ENCODE data around the gene LGMN.

The LGMN gene

DNA sequence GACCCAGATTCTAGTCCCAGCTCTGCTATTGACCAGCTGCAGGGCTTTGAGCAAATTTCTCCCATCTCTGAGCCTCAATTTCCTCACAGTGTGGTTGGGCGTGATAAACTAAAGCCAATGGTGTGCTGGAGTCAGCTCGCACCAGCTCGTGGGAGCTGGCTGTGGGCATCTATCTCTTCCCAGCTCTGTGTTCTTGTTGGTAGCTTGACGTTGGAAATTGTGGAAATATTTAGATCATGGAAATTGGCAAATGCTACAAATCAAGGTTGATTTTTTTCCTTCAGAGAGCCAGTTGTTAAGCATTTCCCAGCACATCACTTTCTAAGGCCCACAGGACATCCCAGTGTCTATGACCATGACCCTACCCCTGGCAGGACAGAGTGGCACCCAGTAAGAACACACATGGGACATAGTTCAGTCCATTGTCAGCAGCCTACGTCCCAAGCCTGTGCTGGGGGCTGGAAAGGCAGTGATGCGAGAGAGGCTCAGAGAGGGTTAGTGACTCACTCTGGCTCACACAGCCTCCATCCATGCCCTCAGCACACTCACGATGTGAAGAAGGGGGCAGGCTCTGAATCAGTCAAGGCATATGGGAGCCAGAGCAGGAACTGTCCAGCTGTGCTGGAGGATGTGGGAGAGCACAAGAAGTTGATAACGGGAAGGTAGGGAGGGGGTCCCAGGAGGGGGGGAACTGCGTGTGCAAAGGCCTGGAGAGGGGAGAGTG, 77.6 kb downstream of the LGMN start:
- no peak for DNase-seq

DNA sequence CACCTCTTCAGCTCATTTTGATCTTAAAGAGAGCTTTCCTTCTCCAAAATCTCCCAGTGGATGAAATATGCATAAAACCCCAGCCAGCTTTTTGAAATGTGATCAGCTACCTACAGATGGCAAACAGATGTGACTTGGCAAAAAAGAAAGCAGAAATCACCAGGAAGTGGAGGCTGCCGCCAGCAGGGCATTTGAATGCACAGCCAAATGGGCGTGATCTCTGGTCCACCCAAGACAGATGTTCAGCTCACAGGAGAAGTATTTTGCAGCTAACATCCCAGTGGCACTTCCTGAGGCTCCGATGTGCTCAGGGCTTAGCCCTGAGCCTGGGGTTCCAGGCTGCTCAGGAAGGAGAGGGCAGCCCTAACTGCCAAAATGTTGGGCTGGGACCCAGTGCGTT, 78.3 kb downstream of the LGMN start:
- no peak for DNase-seq

DNA sequence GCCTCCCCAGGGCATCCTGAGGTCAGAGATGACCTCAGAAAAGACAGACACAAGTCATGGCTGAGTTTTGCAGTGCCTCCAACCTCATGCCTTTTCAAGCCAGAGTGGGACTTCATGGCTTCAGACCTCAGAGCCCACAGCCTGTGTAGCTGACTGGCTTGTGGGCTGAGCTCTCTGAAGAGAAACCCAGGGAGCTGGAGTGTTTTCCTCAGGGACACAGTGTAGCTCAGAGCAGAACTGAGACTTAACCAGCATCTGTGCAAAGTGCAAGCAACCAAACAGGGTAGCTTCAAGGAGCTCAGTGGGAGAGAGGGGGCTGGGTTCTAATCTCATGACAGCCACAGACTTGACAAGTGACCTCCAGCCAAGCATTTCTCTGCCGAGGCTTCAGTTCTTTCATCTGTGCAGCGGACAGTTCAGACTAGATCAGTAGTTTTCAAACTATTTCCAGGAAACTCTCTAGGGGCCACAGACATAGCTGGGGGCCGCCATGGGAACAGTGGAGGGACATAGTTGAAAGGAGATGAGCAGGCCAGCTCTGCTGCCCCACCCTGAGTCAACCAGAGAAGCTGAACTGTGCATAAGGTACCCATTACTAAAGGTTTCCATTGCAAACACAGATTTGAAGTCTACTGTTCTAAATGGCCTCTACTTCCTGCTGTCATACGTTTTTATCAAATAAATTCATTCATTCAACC, 80.0 kb downstream of the LGMN start:
- no peak for DNase-seq

DNA sequence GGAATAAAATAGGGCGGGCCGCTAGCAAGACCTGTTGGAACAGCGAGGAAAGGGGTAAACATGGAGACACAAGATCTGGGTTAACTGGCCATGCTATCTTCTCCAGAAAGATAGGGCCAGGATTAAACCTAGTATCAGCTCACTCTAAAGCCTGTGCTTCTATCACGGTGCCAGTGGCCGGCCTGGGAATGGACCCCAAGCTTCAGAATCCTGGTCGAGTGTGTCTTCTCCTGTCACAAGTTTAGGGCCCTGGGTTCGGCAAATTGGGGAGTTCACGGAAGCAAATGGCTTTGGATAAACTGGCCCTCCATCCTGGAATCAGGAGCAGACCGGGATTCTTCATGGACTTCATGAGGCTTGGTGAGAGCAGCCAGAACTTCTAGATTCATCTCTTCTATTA, 82.2 kb downstream of the LGMN start:
- no peak for DNase-seq

DNA sequence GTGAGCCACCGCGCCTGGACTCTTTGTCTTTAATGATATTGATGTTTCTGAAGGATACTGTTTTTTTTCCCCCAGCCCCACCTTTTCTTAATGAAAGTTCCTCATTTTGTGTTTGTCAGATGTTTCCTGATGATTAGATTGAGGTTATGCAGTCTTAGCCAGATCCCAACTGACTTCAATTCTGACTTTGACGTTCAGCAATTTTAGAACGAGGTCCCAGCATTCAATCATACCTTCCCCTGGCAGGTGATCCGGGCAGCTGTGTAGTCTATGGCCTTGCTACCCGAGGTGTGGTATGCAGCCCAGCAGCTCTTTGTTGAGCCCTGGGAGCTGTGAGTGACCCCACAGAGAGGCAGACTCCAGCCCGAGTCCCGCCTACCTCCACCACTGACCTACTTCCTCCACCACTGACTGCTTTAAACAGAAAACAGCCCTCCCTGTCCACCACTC, 82.7 kb downstream of the LGMN start:
- no peak for DNase-seq

DNA sequence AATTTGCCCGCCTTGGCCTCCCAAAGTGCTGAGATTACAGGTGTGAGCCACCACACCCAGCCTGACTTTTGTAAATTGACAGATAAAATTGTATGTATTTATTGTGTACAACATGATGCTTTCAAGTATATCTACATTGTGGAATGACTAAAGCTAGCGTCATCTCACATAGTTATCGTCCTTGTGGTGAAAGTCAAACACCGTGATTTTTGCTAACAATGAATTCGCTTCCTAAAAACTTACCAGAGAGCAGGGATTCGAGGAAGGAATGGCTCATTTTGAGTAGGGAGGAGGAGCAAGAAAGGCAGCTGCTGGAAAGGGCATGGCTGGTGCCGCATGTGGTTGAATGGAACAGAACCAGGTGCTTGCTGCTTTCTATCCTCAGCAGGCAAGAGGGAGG, 85.4 kb downstream of the LGMN start:
- no peak for DNase-seq

DNA sequence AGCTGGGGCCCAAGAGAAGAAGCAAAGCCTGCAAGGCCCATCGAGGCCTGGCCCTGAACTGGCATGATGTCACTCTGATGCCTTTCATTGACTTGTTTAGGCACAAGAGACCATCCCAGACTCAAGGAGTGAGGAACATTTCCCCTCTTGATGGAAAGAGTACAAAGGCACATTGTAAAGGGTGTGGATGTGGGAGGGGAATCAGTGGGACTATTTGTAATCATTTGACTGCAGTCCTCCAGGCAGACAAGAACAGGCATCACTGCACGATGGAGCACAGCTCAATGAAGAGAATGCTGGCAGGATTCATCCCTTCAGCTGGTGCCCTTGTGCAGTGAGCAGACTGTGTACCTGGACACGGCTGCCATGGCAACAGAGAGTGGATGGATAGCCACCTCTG, 87.9 kb downstream of the LGMN start:
- DNase-seq, result no peak

DNA sequence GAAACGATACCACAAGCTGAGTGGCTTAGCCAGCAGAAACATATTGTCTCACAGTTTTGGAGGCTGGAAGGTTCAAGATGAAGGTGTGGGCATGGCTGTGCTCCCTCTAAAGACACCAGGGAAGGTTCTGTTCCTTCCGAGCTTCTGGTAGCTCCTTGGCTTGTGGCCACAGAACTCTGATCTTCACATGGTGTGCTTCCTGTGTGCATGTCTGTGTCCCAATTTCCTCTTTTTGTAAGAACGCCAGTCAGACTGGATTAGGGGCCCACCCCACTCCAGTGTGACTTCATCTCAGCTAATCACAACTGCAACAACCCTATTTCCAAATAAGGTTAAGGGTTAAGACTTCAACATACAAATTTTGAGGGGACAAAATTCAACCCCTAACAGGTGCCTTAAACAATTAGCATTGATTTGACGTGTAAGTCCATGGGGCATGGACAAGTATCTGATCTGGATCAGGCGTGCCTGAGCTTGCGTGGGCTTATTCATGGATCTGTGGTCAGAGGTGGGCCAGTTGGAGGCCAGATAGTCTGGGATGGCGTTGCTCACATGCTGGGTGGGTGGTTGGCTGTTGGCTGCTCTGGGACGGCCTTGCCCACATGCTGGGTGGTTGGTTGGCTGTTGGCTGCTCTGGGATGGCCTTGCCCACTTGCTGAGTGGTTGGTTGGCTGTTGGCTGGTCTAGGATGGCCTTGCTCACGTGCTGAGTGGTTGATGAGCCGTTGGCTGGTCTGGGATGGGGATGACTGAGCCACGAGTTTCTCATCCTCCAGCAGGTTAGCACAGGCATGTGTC, 88.5 kb downstream of the LGMN start:
- DNase-seq, result no peak

DNA sequence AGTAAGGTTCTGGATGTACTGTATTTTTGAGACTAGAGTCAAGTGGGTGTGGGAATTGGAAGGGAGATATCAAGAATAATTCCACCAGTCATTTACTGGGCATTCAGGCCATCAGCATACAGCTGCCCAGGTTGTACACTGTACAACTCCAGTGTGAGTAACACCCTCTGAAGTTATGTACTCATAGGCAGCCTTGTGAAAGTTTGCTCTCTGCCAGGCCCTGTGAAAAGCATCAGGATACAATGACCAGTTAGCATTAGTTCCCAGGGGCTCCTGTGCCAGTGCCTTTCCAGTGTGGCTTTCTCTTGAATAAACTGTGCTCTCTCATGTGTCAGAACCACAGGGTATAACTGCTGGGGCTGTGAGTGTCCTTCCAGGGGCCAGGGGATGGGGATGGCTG, 89.7 kb downstream of the LGMN start:
- DNase-seq, result no peak

DNA sequence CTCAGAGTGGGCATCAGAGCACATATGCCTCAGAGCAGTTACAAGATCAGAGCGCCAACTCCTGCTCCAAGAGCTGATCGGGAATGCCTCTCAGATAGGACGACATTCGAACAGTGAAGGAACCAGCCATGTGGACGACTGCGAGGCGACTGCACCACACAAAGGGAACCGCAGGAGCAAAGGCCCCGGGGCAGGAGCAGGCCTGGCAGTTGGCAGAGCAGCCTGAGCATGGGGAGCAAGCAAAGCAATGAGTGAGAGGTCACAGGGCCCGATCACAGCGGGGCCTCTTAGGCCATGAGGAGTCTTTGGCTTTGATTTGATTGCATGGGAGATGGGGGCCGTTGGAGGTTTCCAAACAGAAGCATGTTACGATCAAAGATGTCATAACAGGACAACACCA, 90.3 kb downstream of the LGMN start:
- DNase-seq, result no peak

DNA sequence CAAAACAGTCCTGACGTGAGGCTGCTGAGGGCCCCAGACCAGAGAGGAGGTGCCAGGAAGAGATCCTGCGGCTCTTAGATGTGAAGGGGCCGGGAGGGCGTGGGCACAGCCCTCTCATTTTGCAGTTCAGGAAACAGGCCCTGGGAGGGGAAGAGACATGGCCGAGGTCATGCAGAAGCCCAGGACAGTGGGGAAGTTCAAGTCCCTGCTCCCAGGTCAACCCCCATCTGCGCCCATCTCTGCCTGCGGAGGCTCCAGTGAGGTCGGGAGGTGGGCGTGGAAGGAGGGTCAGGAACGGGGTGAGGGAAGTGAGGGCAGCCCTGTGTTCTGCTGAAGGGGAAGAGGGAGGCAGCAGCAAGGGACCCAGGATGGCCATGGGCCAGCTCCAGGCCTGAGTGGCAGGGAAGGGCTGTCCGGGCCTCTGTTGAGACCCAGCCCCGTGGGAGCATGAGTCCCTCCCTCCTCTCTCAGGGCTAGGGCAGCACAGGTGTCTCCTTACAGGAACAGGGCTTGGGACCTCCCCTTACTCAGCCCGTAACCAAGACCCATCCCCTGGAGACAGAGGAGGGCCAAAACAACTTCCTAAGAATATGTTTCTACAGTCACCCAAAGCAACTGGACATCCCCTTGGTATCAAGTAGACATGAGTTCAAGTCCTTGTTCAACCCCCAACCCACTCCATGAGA, 90.8 kb downstream of the LGMN start:
- DNase-seq, result no peak

DNA sequence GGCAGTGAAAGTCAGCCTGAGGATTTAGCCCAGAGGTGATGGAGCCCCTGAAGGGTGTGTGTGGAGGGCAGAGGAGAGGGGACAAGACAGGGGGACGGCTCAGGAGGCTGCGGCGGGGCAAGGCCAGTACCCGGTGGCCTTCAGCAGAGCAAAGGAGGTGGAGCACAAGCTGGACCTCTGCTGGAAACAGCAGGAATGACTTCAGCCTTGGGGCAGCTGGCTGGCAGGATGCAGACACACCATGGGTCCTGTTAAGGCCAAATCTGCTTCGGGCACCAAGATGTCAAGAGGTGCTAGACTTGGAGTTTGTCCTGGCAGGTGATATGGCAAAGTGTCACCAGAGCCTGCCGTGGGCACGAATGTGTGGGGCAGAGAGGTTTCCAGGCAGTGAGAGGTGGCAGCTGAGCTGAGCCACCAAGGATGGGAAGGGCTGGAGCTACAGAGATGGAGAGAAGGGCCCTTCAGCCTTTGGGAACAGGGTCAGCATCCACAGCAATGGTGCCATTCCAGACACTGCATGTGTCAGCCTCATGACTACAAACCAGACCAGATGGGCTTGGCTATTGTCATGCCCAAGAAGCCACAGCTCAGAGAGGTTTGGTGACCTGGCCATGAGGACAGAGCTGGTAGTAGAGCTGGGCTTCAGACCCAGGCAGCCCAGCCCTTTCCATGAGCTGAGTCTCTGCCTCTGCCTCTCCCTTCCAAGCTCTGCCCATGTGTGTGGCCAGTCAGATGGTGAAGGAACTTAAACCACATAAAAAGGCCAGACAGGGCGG, 91.9 kb downstream of the LGMN start:
- DNase-seq, result no peak

DNA sequence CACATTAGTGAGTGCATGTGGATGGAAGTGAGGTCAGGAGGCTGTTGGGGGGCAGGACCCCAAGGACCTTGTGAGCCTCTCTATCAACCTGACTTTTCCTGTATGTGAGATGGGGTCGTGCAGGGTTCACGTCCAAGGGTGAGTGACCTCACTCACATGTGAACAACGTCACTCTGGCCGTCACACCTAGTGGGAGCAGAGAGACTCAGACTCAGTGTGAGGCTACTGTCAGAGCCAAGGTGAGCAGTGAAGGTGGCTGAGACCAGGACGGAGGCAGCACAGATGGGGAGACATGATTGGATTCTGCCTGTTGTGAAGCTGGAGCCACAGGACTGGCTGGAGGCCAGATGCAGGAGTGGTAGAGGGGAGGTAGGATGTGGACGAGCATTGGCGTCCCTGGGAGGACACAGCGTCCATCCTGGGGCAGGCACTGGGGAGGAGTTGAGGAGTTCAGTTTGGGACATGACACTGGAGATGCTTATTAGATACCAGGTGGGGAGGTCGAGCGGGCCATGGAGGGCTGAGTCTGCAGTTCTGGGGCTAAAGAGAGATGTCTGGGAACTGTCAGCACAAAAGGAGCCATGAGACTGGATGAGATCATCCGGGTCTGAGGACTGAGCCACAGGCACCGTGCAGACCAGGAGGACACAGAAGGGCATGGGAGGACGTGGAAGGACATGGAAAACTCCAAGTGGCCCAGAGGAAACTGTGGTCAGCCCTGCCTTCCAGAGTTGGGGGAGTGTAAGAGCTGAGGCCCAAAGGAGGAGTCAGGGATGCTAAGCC, 92.8 kb downstream of the LGMN start:
- no peak for DNase-seq

DNA sequence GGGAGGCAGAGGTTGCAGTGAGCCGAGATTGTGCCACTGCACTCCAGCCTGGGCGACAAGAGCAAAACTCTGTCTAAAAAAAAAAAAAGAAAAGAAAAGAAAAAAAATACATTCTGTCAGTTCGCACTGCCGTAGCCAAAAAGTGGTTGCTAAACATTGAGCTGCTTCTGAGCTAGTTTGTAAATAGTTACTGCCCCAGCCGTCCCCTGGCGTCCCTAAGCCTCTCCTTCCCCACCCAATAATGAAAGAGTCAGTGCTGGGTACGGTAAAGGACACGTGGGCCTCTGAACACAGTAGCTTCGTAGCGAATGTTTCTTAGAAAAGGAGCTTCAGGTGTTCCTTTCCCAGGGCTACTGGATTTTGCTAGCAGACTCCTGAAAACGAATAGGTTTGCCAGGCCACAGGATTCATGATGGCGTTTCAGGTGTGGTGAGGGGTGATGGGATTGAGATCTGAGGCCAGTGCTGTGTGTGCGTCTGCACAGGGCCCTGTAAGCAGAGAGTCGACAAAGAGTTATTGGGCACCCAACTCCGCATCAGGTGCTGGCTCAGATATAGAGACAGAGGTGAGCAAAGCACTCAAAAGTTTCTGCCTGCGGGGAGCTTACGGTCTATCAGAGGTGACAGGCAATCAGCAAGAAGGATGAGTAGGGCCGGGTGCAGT, 94.1 kb downstream of the LGMN start:
- DNase-seq, result no peak
